DOHH2 (cell line): ENCODE data around the gene FBXW4.

ENCODE experiments used
- H3F3A ChIP-seq: fragments of 200-600 bp; sonication (generic), shearing (Covaris generic); 2 replicates; pipeline ENCODE4 v1.6.0; 2016; ENCODE audit warnings: antibody characterized with exemption, mild to moderate bottlenecking; ENCODE audit not compliant: control insufficient read depth, insufficient read depth
- H3K27ac ChIP-seq: fragments of 200-600 bp; sonication (generic); 2 replicates; pipeline ENCODE4 v1.5.1; 2014; ENCODE audit warnings: low read depth, mild to moderate bottlenecking, low read length, moderate library complexity
- H3K27me3 ChIP-seq: fragments of 200-600 bp; sonication (generic); 2 replicates; pipeline ENCODE4 v1.6.1; 2014; ENCODE audit warnings: mild to moderate bottlenecking, low read length, mixed read lengths; ENCODE audit not compliant: control insufficient read depth
- H3K36me3 ChIP-seq: fragments of 200-600 bp; sonication (generic); 2 replicates; pipeline ENCODE4 v1.6.1; 2014; ENCODE audit warnings: mild to moderate bottlenecking, low read length, moderate library complexity, mixed read lengths; ENCODE audit not compliant: control insufficient read depth
- H3K4me1 ChIP-seq: fragments of 200-600 bp; sonication (generic); 2 replicates; pipeline ENCODE4 v1.6.1; 2014; ENCODE audit warnings: mild to moderate bottlenecking, low read length, mixed read lengths; ENCODE audit not compliant: control insufficient read depth
- H3K4me2 ChIP-seq: fragments of 200-600 bp; sonication (generic); 2 replicates; pipeline ENCODE4 v1.6.0; 2014; ENCODE audit warnings: mild to moderate bottlenecking, low read length, moderate library complexity
- H3K4me3 ChIP-seq: fragments of 200-600 bp; sonication (generic); 2 replicates; pipeline ENCODE4 v1.5.1; 2014; ENCODE audit warnings: mild to moderate bottlenecking, low read length, mixed read lengths
- H3K79me2 ChIP-seq: fragments of 200-600 bp; sonication (generic); 2 replicates; pipeline ENCODE4 v1.6.1; 2014; ENCODE audit warnings: mild to moderate bottlenecking, low read length, mixed read lengths; ENCODE audit not compliant: control insufficient read depth
- H3K9me2 ChIP-seq: fragments of 200-600 bp; sonication (generic); replicated peaks from 2 replicates; pipeline ENCODE4 v1.6.1; 2014; ENCODE audit warnings: mild to moderate bottlenecking, low read length, mixed read lengths; ENCODE audit not compliant: control insufficient read depth
- H3K9me3 ChIP-seq: fragments of 200-600 bp; sonication (generic); 2 replicates; pipeline ENCODE4 v1.6.1; 2014; ENCODE audit warnings: antibody characterized with exemption, low read length, mixed read lengths; ENCODE audit not compliant: control insufficient read depth, insufficient read depth
- H4K20me1 ChIP-seq: fragments of 200-600 bp; sonication (generic); 2 replicates; pipeline ENCODE4 v1.6.0; 2014; ENCODE audit warnings: low read depth, mild to moderate bottlenecking, antibody characterized with exemption, low read length, moderate library complexity; ENCODE audit not compliant: control insufficient read depth, insufficient read depth
- EZH2phosphoT487 ChIP-seq: fragments of 200-600 bp; sonication (generic); IDR thresholded peaks from 2 replicates; pipeline ENCODE4 v1.6.1; 2017; ENCODE audit warnings: borderline replicate concordance, mild to moderate bottlenecking, antibody characterized with exemption, low read length, moderate library complexity, mixed read lengths
- TF ChIP-seq, protein P1 (sequence below): fragments of 200-600 bp; sonication (generic); IDR thresholded peaks from one replicate; pipeline ENCODE4 v1.5.1; 2014; ENCODE audit warnings: antibody characterized with exemption, mild to moderate bottlenecking, low read depth, low read length; ENCODE audit not compliant: poor library complexity, severe bottlenecking

The FBXW4 gene

GRCh38 chr10:101587725-101588653 lies 107.0 kb downstream of the FBXW4 start, which contains the start of the genes DPCD and POLL:
Gene DPCD, plus strand, starts transcription at chr10:101588321. Its CDS starts 16 bp downstream, at chr10:101588337.
Gene POLL, minus strand, starts transcription at chr10:101588257. Its CDS starts 897 bp downstream, at chr10:101587360.
- no peaks in the 10 kb centered on the region for H4K20me1 ChIP-seq
- H3K27ac ChIP-seq, result peak within 1 kb of the TSS; percentile 29; the same call in 1 of the 2 replicates
- peaks cover 16% of the 10 kb centered on the region for H3K36me3 ChIP-seq
- no peaks in the 10 kb centered on the region for H3K9me2 ChIP-seq
- H3F3A ChIP-seq, result no peaks in the 10 kb centered on the region
- H3K79me2 ChIP-seq, result peaks cover 13% of the 10 kb centered on the region
- no peaks in the 10 kb centered on the region for H3K9me3 ChIP-seq
- H3K4me1 ChIP-seq, result peaks cover 25% of the 10 kb centered on the region
- peak within 1 kb of the TSS; percentile 95 for H3K4me3 ChIP-seq
- TF ChIP-seq, protein P1, sequence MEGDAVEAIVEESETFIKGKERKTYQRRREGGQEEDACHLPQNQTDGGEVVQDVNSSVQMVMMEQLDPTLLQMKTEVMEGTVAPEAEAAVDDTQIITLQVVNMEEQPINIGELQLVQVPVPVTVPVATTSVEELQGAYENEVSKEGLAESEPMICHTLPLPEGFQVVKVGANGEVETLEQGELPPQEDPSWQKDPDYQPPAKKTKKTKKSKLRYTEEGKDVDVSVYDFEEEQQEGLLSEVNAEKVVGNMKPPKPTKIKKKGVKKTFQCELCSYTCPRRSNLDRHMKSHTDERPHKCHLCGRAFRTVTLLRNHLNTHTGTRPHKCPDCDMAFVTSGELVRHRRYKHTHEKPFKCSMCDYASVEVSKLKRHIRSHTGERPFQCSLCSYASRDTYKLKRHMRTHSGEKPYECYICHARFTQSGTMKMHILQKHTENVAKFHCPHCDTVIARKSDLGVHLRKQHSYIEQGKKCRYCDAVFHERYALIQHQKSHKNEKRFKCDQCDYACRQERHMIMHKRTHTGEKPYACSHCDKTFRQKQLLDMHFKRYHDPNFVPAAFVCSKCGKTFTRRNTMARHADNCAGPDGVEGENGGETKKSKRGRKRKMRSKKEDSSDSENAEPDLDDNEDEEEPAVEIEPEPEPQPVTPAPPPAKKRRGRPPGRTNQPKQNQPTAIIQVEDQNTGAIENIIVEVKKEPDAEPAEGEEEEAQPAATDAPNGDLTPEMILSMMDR, result no peak
- TF ChIP-seq EZH2phosphoT487, result no peak
- no peaks in the 10 kb centered on the region for H3K27me3 ChIP-seq
- H3K4me2 ChIP-seq, result peak within 1 kb of the TSS; percentile 94

- H3K27ac ChIP-seq, result no peak overlapping the region
- H3K4me1 ChIP-seq, result peaks cover 18% of the 10 kb centered on the region
- no peak for TF ChIP-seq EZH2phosphoT487
- TF ChIP-seq, protein P1, result no peak
- H3K4me2 ChIP-seq, result no peak overlapping the region
- peaks cover 13% of the 10 kb centered on the region for H3K79me2 ChIP-seq
- H3F3A ChIP-seq, result no peaks in the 10 kb centered on the region
- no peak overlapping the region for H3K4me3 ChIP-seq
- H3K27me3 ChIP-seq, result no peaks in the 10 kb centered on the region
- no peaks in the 10 kb centered on the region for H4K20me1 ChIP-seq
- no peaks in the 10 kb centered on the region for H3K9me2 ChIP-seq
- H3K36me3 ChIP-seq, result peaks cover 21% of the 10 kb centered on the region
- no peaks in the 10 kb centered on the region for H3K9me3 ChIP-seq
Measured at GRCh38 chr10:101585841-101586240, 109.1 kb downstream of the FBXW4 start.

GRCh38 chr10:101580486-101581399 lies 114.2 kb downstream of the FBXW4 start:
- TF ChIP-seq EZH2phosphoT487, result no peak
- TF ChIP-seq, protein P1, result no peak
- no peaks in the 10 kb centered on the region for H3K27me3 ChIP-seq
- H3K9me3 ChIP-seq, result no peaks in the 10 kb centered on the region
- H3K4me3 ChIP-seq, result no peak overlapping the region
- no peaks in the 10 kb centered on the region for H3K79me2 ChIP-seq
- no peaks in the 10 kb centered on the region for H3K9me2 ChIP-seq
- H3K4me2 ChIP-seq, result no peak overlapping the region
- peaks cover 4% of the 10 kb centered on the region; the same call in 1 of the 2 replicates for H4K20me1 ChIP-seq
- no peaks in the 10 kb centered on the region for H3F3A ChIP-seq
- H3K36me3 ChIP-seq, result peaks cover 16% of the 10 kb centered on the region
- H3K27ac ChIP-seq, result no peak overlapping the region
- no peaks in the 10 kb centered on the region for H3K4me1 ChIP-seq
